Liver (tissue), 3 donors: Measurements from ENCODE around the gene TBC1D21.

Experiments
- ATF3 ChIP-seq: IDR thresholded peaks from 2 replicates; pipeline ENCODE4 v1.6.1; 2016; ENCODE audit warnings: antibody characterized with exemption
- CTCF ChIP-seq: fragments of 150-350 bp; IDR thresholded peaks from 2 replicates; pipeline ENCODE4 v1.5.1; 2017; ENCODE audit warnings: improper control_type of control experiment, low read depth, low read length; ENCODE audit not compliant: missing input control
- FOXA1 ChIP-seq: IDR thresholded peaks from 2 replicates; pipeline ENCODE4 v1.6.1; 2016; ENCODE audit warnings: antibody characterized with exemption
- JUND ChIP-seq, 2 donors: IDR thresholded peaks; 2 replicates each; pipeline ENCODE4 v1.6.1; 2016; ENCODE audit warnings: antibody characterized with exemption in 2 of 2
- MAX ChIP-seq: IDR thresholded peaks from 2 replicates; pipeline ENCODE4 v1.6.1; 2016; ENCODE audit warnings: antibody characterized with exemption
- NR2F2 ChIP-seq: IDR thresholded peaks from 2 replicates; pipeline ENCODE4 v1.6.1; 2016; ENCODE audit warnings: antibody characterized with exemption
- RAD21 ChIP-seq, 2 donors: IDR thresholded peaks; 2 replicates each; pipeline ENCODE4 v1.6.1; 2016; ENCODE audit warnings: antibody characterized with exemption in 2 of 2, mild to moderate bottlenecking in 2 of 2
- REST ChIP-seq: IDR thresholded peaks from 2 replicates; pipeline ENCODE4 v1.6.1; 2016; ENCODE audit warnings: antibody characterized with exemption, mild to moderate bottlenecking
- SP1 ChIP-seq: IDR thresholded peaks from 2 replicates; pipeline ENCODE4 v1.6.1; 2018; ENCODE audit warnings: antibody characterized with exemption, mild to moderate bottlenecking
- TAF1 ChIP-seq: conservative IDR thresholded peaks from 2 replicates; pipeline ENCODE4 v1.6.1; 2016; ENCODE audit warnings: antibody characterized with exemption, mild to moderate bottlenecking
- ZBTB33 ChIP-seq: IDR thresholded peaks from 2 replicates; pipeline ENCODE4 v1.6.1; 2016; ENCODE audit warnings: antibody characterized with exemption
- donor health status: healthy.
- donor health status: healthy.

- TF ChIP-seq JUND (IDR thresholded peaks at IDR 0.05) (no peak), RAD21 (IDR thresholded peaks at IDR 0.05) (no peak), SP1 (no peak), CTCF (no peak), ZBTB33 (no peak), TAF1 (no peak), ATF3 (no peak), FOXA1 (no peak), MAX (no peak), REST (no peak), NR2F2 (no peak)
Observed at GRCh38 chr15:73904026-73904815, 30.9 kb downstream of the TBC1D21 start.
